Stomach (tissue), 9 donors: Measurements from ENCODE around the gene BSN. TPM values are rescaled to one million over a fixed set of nuclear protein-coding genes. Genes with fewer than 3 reads are reported as not detected.

Experiments used
- DNase-seq, 2 donors: peaks; one replicate each; pipeline versions ENCODE4 v3.0.0 to v3.0.0-alpha.2; 2013 to 2019
- H3K27ac ChIP-seq, 5 donors: fragments of 200-600 bp in 4 of 5; sonication (generic) in 4 of 5; one replicate each; pipeline ENCODE4 v1.5.1; 2013 to 2019; ENCODE audit warnings: mild to moderate bottlenecking in 1 of 5, moderate library complexity in 1 of 5
- H3K27me3 ChIP-seq, 3 donors: fragments of 200-600 bp; sonication (generic); one replicate each; pipeline ENCODE4 v1.5.1; 2017 to 2019; ENCODE audit warnings: mixed run types in 1 of 3
- H3K36me3 ChIP-seq, 4 donors: fragments of 200-600 bp; sonication (generic); 1 replicate in 3 of 4; 2 replicates in 1 of 4; pipeline ENCODE4 v1.5.1; 2016 to 2019
- H3K4me1 ChIP-seq, 4 donors: fragments of 200-600 bp; sonication (generic); one replicate each; pipeline ENCODE4 v1.5.1; 2016 to 2019
- H3K4me3 ChIP-seq, 4 donors: fragments of 200-600 bp; sonication (generic) in 3 of 4; one replicate each; pipeline ENCODE4 v1.5.1; 2016 to 2019; ENCODE audit warnings: mild to moderate bottlenecking in 1 of 4
- H3K9me3 ChIP-seq, 4 donors: fragments of 200-600 bp; sonication (generic); one replicate each; pipeline ENCODE4 v1.5.1; 2016 to 2019
- CTCF ChIP-seq, 7 experiments: fragments of 450-650 bp in 4 of 7; fragments of 200-600 bp in 3 of 7; sonication (generic) in 3 of 7; IDR thresholded peaks; one replicate each; pipeline ENCODE4 v1.5.1; 2016 to 2019; ENCODE audit warnings: antibody characterized with exemption in 7 of 7, control low read depth in 2 of 7, mild to moderate bottlenecking in 1 of 7
- EP300 ChIP-seq: sonication (generic); formaldehyde crosslinking; IDR thresholded peaks from one replicate; pipeline ENCODE4 v1.6.1; 2017; ENCODE audit warnings: antibody characterized with exemption
- POLR2A ChIP-seq, 4 donors: fragments of 450-650 bp; IDR thresholded peaks; one replicate each; pipeline ENCODE4 v1.6.1; 2016; ENCODE audit warnings: antibody characterized with exemption in 4 of 4, control low read depth in 2 of 4, mild to moderate bottlenecking in 1 of 4, moderate library complexity in 1 of 4
- POLR2AphosphoS5 ChIP-seq, 3 donors: sonication (generic); formaldehyde crosslinking; IDR thresholded peaks; one replicate each; pipeline ENCODE4 v1.6.1; 2016; ENCODE audit warnings: antibody characterized with exemption in 3 of 3
- WGBS, 5 donors: extraction: QIAGEN DNeasy Blood & Tissue Kit in 3 of 5; methylation state at CpG; one replicate each; pipeline versions ENCODE4 v1.1.5 to v1.1.7; 2013 to 2018; 5-methylcytosine and 5-hydroxymethylcytosine counted together
- intact Hi-C: fragments of 100-400 bp; cut with DNase I; formaldehyde crosslinking; loops from one replicate; pipeline ENCODE4 v1.15.1; 2023; ENCODE audit warnings: low total_unique reads
- polyA plus RNA-seq, 3 donors: library from polyadenylated mRNA; stranded (reverse); fragments of 200-250 nt; gene quantifications; one replicate each; pipeline ENCODE4 v1.2.3, GENCODE V29; 2013
- total RNA-seq, 5 donors: library from RNA; depleted of rRNA; stranded (reverse); fragments of >200 nt; gene quantifications; one replicate each; pipeline versions ENCODE4 v1.1.0 to v1.2.3, GENCODE V29; 2014 to 2016
- donor health status: healthy with polysubstance abuse.
- donor health status: Bipolar disorder and iron deficiency.
- donor health status: healthy.

BSN gene
- total and polyA plus RNA-seq, 8 donors, result 0.03 to 4.5 (median 0.77) TPM; not detected in 2

GRCh38 chr3:49629866-49630265, 75.6 kb downstream of the BSN start:
- Histone ChIP-seq H3K27me3 (no peaks in the 10 kb centered on the region), H3K27ac (no peak overlapping the region), H3K36me3 (peaks cover 0 to 9% (median 0%) of the 10 kb centered on the region in 4 donors), H3K4me3 (no peak overlapping the region), H3K4me1 (no peaks in the 10 kb centered on the region), H3K9me3 (no peaks in the 10 kb centered on the region)
- intact Hi-C loops, result no loop called here
- DNase-seq, result no peak
- no peak for TF ChIP-seq POLR2A (IDR thresholded peaks at IDR 0.05)
- no peak for TF ChIP-seq CTCF (IDR thresholded peaks at IDR 0.05)
- no peak for TF ChIP-seq EP300
- no peak for TF ChIP-seq POLR2AphosphoS5 (IDR thresholded peaks at IDR 0.05)
- 82 to 94% (median 89%) methylated on average over 5 to 6 of the region's 6 CpGs for WGBS, 5 donors

- no peaks in the 10 kb centered on the region for H3K27me3 ChIP-seq
- intact Hi-C loops, result no loop called here
- no peaks in the 10 kb centered on the region for H3K9me3 ChIP-seq
- H3K4me1 ChIP-seq, result no peaks in the 10 kb centered on the region
- no peak overlapping the region for H3K27ac ChIP-seq
- H3K4me3 ChIP-seq, result no peak overlapping the region
- H3K36me3 ChIP-seq, result no peaks in the 10 kb centered on the region
- 73 to 92% (median 88%) methylated on average over 1 of the region's 1 CpG for WGBS, 5 donors
- no peak for TF ChIP-seq CTCF (IDR thresholded peaks at IDR 0.05)
- TF ChIP-seq POLR2A (IDR thresholded peaks at IDR 0.05), result no peak
- no peak for TF ChIP-seq POLR2AphosphoS5 (IDR thresholded peaks at IDR 0.05)
- no peak for TF ChIP-seq EP300
- DNase-seq, result no peak
These were observed 76.5 kb downstream of the BSN start for GRCh38 chr3:49630784-49631183.

GRCh38 chr3:49634736-49635135, 80.5 kb downstream of the BSN start:
- whole genome bisulfite sequencing, 5 donors, result 75 to 89% (median 77%) methylated on average over 3 of the region's 3 CpGs
- no peak overlapping the region for H3K4me3 ChIP-seq
- no peak for DNase-seq
- no peak overlapping the region for H3K27ac ChIP-seq
- H3K4me1 ChIP-seq, result no peaks in the 10 kb centered on the region
- no peak for TF ChIP-seq CTCF (IDR thresholded peaks at IDR 0.05)
- TF ChIP-seq POLR2AphosphoS5 (IDR thresholded peaks at IDR 0.05), result no peak
- no peak for TF ChIP-seq POLR2A (IDR thresholded peaks at IDR 0.05)
- TF ChIP-seq EP300, result no peak
- H3K36me3 ChIP-seq, result no peaks in the 10 kb centered on the region
- intact Hi-C loops, result no loop called here
- H3K9me3 ChIP-seq, result no peaks in the 10 kb centered on the region
- H3K27me3 ChIP-seq, result no peaks in the 10 kb centered on the region

GRCh38 chr3:49636883-49637609, 82.8 kb downstream of the BSN start:
- WGBS, 5 donors, result 57 to 66% (median 63%) methylated on average over 6 to 7 of the region's 7 CpGs
- Histone ChIP-seq H3K9me3 (no peaks in the 10 kb centered on the region), H3K4me3 (no peak overlapping the region), H3K36me3 (no peaks in the 10 kb centered on the region), H3K27me3 (no peaks in the 10 kb centered on the region), H3K4me1 (no peaks in the 10 kb centered on the region), H3K27ac (no peak overlapping the region)
- no peak for TF ChIP-seq EP300
- no peak for TF ChIP-seq POLR2A (IDR thresholded peaks at IDR 0.05)
- no peak for TF ChIP-seq POLR2AphosphoS5 (IDR thresholded peaks at IDR 0.05)
- no peak for TF ChIP-seq CTCF (IDR thresholded peaks at IDR 0.05)
- DNase-seq, result no peak
- intact Hi-C loops, result no loop called here
